ENCODE measurements around the gene NEK8. TPM values are rescaled to one million over a fixed set of nuclear protein-coding genes. Genes with fewer than 3 reads are reported as not detected.
A peak's percentile ranks its signal among the peaks of the same experiment; 100 is the strongest.

The NEK8 gene
- total and polyA plus RNA-seq, 2 of the 8 experiments (the other 6 are each of a cell fraction or from before 2014, with no cell fraction given): 14.9 to 23.3 TPM

DNA sequence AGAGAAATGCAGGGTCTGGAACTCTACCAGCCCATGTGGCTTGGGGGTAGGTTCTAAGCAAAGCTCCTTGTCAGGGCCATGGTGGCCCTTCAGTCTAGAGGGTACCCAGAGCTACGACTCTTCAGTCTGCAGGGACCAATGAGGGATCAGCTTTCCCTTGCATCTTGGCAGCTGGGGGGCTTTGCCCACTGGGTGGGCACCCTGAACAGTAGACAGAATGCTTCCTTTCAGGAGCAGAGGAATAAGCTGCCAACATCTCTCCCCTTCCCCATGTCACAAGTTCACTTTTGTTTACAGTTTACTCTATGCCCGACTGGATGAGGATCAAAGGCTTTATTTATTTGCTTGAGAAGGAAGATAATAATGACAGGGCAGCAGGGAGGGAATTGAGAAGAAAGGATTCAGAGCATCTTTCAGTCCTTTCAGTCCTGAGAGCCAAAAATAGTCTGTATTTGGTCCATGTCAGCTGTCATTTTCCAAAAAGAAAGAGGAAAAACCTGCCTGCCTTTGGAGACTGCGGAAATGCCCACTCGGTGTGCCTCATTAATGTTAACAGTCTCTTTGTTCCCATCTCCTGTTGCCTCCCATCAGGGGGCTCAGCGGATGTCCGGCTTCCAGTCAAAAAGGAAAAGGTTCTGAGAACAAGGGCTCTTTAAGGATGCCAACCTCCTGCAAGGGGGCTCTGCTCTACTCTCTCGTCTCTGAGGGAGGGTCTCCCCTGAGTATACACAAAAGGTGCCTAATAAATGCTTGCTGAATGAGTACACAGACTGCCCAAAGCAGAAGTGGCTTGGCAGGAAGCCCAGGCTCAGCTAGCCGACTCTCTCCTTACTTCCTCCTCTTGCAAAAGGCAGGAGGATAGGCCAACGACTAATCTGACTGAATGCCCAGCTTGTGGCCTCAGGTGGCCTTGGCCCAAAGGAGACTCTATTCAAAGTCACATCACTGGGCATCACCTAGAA lies 32.3 kb downstream of the NEK8 start (continued):
- TF ChIP-seq, protein P1, sequence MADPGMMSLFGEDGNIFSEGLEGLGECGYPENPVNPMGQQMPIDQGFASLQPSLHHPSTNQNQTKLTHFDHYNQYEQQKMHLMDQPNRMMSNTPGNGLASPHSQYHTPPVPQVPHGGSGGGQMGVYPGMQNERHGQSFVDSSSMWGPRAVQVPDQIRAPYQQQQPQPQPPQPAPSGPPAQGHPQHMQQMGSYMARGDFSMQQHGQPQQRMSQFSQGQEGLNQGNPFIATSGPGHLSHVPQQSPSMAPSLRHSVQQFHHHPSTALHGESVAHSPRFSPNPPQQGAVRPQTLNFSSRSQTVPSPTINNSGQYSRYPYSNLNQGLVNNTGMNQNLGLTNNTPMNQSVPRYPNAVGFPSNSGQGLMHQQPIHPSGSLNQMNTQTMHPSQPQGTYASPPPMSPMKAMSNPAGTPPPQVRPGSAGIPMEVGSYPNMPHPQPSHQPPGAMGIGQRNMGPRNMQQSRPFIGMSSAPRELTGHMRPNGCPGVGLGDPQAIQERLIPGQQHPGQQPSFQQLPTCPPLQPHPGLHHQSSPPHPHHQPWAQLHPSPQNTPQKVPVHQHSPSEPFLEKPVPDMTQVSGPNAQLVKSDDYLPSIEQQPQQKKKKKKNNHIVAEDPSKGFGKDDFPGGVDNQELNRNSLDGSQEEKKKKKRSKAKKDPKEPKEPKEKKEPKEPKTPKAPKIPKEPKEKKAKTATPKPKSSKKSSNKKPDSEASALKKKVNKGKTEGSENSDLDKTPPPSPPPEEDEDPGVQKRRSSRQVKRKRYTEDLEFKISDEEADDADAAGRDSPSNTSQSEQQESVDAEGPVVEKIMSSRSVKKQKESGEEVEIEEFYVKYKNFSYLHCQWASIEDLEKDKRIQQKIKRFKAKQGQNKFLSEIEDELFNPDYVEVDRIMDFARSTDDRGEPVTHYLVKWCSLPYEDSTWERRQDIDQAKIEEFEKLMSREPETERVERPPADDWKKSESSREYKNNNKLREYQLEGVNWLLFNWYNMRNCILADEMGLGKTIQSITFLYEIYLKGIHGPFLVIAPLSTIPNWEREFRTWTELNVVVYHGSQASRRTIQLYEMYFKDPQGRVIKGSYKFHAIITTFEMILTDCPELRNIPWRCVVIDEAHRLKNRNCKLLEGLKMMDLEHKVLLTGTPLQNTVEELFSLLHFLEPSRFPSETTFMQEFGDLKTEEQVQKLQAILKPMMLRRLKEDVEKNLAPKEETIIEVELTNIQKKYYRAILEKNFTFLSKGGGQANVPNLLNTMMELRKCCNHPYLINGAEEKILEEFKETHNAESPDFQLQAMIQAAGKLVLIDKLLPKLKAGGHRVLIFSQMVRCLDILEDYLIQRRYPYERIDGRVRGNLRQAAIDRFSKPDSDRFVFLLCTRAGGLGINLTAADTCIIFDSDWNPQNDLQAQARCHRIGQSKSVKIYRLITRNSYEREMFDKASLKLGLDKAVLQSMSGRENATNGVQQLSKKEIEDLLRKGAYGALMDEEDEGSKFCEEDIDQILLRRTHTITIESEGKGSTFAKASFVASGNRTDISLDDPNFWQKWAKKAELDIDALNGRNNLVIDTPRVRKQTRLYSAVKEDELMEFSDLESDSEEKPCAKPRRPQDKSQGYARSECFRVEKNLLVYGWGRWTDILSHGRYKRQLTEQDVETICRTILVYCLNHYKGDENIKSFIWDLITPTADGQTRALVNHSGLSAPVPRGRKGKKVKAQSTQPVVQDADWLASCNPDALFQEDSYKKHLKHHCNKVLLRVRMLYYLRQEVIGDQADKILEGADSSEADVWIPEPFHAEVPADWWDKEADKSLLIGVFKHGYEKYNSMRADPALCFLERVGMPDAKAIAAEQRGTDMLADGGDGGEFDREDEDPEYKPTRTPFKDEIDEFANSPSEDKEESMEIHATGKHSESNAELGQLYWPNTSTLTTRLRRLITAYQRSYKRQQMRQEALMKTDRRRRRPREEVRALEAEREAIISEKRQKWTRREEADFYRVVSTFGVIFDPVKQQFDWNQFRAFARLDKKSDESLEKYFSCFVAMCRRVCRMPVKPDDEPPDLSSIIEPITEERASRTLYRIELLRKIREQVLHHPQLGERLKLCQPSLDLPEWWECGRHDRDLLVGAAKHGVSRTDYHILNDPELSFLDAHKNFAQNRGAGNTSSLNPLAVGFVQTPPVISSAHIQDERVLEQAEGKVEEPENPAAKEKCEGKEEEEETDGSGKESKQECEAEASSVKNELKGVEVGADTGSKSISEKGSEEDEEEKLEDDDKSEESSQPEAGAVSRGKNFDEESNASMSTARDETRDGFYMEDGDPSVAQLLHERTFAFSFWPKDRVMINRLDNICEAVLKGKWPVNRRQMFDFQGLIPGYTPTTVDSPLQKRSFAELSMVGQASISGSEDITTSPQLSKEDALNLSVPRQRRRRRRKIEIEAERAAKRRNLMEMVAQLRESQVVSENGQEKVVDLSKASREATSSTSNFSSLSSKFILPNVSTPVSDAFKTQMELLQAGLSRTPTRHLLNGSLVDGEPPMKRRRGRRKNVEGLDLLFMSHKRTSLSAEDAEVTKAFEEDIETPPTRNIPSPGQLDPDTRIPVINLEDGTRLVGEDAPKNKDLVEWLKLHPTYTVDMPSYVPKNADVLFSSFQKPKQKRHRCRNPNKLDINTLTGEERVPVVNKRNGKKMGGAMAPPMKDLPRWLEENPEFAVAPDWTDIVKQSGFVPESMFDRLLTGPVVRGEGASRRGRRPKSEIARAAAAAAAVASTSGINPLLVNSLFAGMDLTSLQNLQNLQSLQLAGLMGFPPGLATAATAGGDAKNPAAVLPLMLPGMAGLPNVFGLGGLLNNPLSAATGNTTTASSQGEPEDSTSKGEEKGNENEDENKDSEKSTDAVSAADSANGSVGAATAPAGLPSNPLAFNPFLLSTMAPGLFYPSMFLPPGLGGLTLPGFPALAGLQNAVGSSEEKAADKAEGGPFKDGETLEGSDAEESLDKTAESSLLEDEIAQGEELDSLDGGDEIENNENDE (IDR thresholded peaks at IDR 0.05; ENCODE audit: insufficient replicate concordance, low read length): peak; percentile 45
- 0 out of 2 replicates have a peak, but pooled peaks have one; percentile 9 for TF ChIP-seq YY1 (IDR thresholded peaks at IDR 0.05; ENCODE audit: low read depth, low read length)
- peak; percentile 88 for TF ChIP-seq NANOG (IDR thresholded peaks at IDR 0.05; ENCODE audit: insufficient read depth, low read depth, low read length, poor library complexity, severe bottlenecking)
- TF ChIP-seq CTBP2 (IDR thresholded peaks at IDR 0.05; ENCODE audit: borderline replicate concordance, insufficient read depth, insufficient read length, low read length): peak; percentile 67
- TF ChIP-seq TAF7 (optimal IDR thresholded peaks at IDR 0.05; ENCODE audit: borderline replicate concordance, low read depth, low read length): peak; percentile 33
- peak; percentile 85 for TF ChIP-seq EGR1 (IDR thresholded peaks at IDR 0.05; ENCODE audit: borderline replicate concordance, low read depth, low read length)
- TF ChIP-seq TEAD4 (IDR thresholded peaks at IDR 0.05; ENCODE audit: low read depth, low read length): no peak
- no peak for TF ChIP-seq TAF1 (IDR thresholded peaks at IDR 0.05; ENCODE audit: low read depth, low read length)
